HG03095 (cell line): ENCODE data around the gene KRTAP4-12.
"Not testable (repeated sequence)": the region's sequence is repeated elsewhere in the genome, so short reads cannot be mapped to it uniquely, and the experiment has no call there.

Source experiments
- ATAC-seq: cut with Tn5 transposase; IDR thresholded peaks from one replicate; pipeline ENCODE4 v1.9.1; 2021; ENCODE audit warnings: moderate library complexity; ENCODE audit not compliant: unreplicated experiment

KRTAP4-12 gene

GRCh38 chr17:41098042-41098441, 25.9 kb downstream of the KRTAP4-12 start, which contains the start of gene KRTAP4-8:
Gene KRTAP4-8 (minus strand): TSS chr17:41098142. CDS start chr17:41098084, 58 bp downstream.
- ATAC-seq: no peak

GRCh38 chr17:41096055-41096454, 27.9 kb downstream of the KRTAP4-12 start:
- no peak for ATAC-seq

GRCh38 chr17:41088760-41089352, 35.1 kb downstream of the KRTAP4-12 start:
- ATAC-seq: not testable (repeated sequence)

- not testable (repeated sequence) for ATAC-seq
Observed at GRCh38 chr17:41084100-41084856, 39.7 kb downstream of the KRTAP4-12 start, which contains the start of gene KRTAP4-7. Gene KRTAP4-7 (plus strand): TSS chr17:41084150. CDS start chr17:41084207, 57 bp downstream.

GRCh38 chr17:41083427-41083826, 40.6 kb downstream of the KRTAP4-12 start:
- not testable (repeated sequence) for ATAC-seq

GRCh38 chr17:41082626-41083025, 41.4 kb downstream of the KRTAP4-12 start:
- ATAC-seq: no peak

GRCh38 chr17:41076788-41077187, 47.2 kb downstream of the KRTAP4-12 start:
- no peak for ATAC-seq

GRCh38 chr17:41073676-41074075, 50.3 kb downstream of the KRTAP4-12 start:
- ATAC-seq: no peak
